Measurements from ENCODE around the gene RPS29.
"Not testable (repeated sequence)": the region's sequence is repeated elsewhere in the genome, so short reads cannot be mapped to it uniquely, and the experiment has no call there.

The RPS29 gene

DNA sequence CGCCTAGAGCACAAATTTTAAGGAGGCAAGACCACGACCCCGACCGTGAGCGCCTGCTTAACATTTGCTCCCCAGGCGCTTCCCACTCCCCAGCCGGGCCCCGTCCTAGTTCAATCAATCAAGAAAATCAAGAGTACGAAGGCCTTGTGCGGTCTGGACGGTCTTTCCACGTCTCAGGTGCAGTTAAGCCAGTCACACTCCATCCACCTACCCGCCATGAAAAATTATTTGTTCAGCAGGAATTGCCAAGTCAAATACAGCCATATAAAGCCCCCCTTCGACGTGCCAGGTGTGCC lies 12.0 kb upstream of the RPS29 start:
- no peak for DNase-seq

- no peak for DNase-seq
These were observed 8.3 kb upstream of the RPS29 start for GRCh38 chr14:49594347-49595091.

DNA sequence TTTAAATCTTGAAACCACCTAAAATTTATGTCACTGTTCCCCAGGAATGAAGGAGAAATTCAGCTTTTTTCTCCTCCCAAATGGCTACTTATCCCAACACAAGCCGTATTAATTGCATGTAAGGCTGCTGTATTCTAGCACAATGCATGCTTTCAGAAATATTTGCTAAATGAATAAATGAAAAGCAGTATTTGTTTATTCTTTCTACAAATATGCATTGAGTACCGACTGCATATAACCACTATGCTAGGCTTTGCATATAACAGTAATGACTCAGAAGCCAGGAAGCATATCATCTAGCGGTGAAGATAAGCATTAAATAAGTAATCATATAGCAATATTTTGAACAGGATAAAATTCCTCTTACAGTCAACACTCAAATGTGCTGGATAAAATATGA lies 6.8 kb upstream of the RPS29 start:
- no peak for DNase-seq

- no peak for DNase-seq
These were observed 3.2 kb upstream of the RPS29 start for GRCh38 chr14:49589387-49589786.

DNA sequence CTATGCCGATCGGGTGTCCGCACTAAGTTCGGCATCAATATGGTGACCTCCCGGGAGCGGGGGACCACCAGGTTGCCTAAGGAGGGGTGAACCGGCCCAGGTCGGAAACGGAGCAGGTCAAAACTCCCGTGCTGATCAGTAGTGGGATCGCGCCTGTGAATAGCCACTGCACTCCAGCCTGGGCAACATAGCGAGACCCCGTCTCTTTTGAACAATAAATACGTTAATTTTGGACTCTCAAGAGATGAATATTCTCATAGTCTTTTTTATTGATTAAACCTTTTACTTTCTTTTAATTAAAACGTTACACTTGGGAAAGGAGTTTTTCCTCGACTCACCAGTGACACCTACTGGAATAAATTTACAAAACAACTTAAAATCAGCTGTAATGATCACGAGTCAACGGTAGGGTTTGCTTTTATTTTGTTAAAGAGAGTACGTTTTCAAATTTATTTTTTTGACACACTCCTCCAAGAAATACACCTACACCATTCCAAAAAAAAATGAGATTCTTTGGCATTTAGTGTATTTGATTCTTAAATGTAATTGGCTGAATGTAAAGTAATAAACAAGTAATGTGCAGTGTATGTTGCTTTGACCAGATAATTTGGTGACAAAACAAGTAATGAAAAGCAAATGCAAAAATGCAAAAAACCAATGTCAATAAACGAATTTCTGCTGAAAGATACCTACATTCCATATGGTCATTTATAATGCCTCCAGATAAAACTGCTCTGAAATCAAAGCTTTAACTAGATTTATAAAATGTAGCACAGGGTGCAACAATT lies 687 bp upstream of the RPS29 start:
- DNase-seq = no peak

DNA sequence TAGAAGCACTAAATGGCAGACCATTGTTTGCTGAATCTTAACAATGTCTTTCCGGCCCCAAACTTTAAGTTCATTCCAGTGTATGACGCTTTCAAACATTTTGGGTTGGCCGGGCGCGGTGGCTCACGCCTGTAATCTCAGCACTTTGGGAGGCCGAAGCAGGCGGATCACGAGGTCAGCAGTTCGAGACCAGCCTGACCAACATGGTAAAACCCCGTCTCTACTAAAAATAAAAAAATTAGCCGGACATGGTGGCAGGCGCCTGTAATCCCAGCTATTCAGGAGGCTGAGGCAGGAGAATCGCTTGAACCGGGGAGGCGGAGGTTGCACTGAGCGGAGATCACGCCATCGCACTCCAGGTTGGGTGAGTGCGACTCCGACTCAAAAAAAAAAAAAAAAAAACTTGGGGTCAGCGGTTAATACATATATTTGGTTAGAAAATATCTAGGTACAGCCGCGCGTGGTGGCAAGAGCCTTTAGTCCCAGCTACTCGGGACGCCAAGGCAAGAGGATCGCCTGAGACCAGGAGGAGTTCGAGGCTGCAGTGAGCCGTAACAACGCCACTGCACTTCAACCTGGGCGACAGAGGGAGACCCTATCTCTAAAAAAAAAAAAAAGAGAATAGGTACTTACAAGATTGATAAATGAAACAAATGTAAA lies 1.1 kb downstream of the RPS29 start:
- DNase-seq = not testable (repeated sequence)

DNA sequence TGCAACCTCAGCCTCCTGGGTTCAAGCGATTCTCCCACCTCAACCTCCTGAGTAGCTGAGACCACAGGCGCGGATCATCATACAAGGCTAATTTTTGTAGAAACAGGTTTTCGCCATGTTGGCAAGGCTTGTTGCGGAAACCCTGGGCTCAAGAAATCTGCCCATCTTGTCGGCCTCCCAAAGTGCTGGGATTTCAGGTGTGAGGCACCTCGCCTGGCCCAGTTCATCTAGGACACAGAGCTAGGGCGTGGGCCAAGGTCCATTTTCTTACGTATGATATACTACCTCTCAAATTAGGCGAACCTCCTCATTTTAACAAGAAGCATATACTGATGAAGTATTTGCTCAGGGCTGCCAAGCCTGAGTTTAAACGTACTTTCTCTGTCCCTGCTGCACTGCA lies 2.1 kb downstream of the RPS29 start:
- DNase-seq = no peak

GRCh38 chr14:49583629-49584028 lies 2.6 kb downstream of the RPS29 start:
- no peak for DNase-seq

GRCh38 chr14:49582113-49582977 lies 3.8 kb downstream of the RPS29 start:
- DNase-seq = no peak

GRCh38 chr14:49581209-49582112 lies 4.7 kb downstream of the RPS29 start:
- no peak for DNase-seq

DNA sequence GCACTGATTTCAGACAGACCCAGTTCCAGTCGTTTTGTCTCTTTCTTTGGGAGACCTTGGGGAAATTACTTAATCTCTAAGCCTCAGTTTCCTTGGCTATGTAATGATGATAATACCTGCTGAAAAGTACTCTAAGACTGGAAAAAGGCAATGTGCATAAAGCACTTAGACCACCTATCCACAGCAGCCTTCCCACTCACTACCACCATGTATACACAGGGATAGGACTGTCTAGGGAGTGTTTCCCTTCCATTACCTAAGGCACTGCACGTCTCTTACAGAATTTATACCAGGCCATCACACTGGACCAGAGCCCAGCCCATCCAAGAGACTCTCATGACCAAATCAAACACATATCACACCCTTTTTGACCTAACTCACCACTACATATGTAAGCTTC lies 6.3 kb downstream of the RPS29 start:
- no peak for DNase-seq

GRCh38 chr14:49578141-49578540 lies 8.0 kb downstream of the RPS29 start:
- DNase-seq = no peak

- no peak for DNase-seq
These were observed 12.1 kb downstream of the RPS29 start for GRCh38 chr14:49574038-49574437.

- DNase-seq = no peak
These were observed 16.9 kb downstream of the RPS29 start for GRCh38 chr14:49569281-49569680.

DNA sequence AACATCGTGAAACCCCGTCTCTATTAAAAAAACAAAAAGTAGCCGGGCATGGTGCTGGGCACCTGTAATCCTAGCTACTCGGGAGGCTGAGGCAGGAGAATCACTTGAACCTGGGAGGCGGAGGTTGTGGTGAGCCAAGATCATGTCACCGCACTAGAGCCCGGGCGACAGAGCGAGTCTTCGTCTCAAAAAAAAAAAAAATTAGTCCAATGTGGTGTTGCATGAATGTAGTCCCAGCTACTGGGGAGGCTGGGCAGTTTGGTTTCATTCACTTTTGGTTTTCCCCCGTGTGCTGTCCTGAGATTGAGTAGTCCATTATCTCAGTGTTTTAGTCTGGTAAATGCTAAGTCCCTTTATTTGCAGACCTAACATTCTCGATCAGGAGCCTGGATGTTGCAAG lies 19.5 kb downstream of the RPS29 start:
- no peak for DNase-seq

DNA sequence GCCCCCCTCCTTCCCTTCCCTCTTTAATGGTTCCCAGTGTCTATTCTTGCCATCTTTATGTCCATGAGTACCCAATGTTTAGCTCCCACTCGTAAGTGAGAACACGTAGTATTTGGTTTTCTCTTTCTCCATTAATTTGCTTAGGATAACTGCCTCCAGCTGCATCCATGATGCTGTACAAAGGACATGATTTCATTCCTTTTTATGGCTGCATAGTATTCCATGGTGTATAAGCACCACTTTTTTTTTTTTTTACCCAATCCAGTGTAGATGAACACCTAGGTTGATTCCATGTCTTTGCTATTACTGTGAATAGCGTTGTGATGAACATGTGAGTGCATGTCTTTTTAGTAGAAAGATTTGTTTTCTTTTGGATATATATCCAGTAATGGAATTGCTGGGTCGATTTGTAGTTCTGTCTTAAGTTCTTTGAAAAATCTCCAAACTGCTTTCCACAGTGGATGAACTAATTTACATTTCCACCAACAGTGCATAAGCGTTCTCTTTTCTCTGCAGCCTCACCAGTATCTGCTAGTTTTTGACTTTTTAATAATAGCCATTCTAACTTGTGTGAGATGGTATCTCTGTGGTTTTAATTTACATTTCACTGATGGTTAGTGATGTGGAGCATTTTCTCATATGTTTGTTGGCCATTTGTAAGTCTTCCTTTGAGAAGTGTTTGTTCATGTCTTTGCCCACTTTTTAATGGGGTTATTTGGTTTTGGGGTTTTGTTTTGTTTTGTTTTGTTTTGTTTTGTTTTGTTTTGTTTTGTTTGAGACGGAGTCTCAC lies 26.0 kb downstream of the RPS29 start:
- no peak for DNase-seq

GRCh38 chr14:49553892-49554291 lies 32.3 kb downstream of the RPS29 start:
- DNase-seq = no peak

DNA sequence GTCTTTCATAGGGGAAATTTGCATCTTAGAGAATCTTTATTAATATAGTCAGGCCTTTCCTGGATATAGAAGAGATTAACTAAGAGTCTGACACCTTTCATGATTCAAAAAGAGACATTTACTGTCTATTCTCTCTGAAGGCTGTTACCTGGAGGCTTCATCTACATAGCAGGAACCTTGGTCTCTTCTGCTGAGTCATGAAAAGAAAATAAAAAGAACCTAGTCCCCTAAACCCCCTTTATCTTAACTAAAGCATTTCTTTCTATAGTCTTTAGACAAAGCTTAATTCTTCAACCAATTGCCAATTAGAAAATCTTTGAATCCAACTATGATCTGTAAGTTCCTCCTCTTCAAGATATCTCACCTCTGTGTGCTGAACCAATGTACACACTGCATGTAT lies 33.1 kb downstream of the RPS29 start:
- DNase-seq = no peak

DNA sequence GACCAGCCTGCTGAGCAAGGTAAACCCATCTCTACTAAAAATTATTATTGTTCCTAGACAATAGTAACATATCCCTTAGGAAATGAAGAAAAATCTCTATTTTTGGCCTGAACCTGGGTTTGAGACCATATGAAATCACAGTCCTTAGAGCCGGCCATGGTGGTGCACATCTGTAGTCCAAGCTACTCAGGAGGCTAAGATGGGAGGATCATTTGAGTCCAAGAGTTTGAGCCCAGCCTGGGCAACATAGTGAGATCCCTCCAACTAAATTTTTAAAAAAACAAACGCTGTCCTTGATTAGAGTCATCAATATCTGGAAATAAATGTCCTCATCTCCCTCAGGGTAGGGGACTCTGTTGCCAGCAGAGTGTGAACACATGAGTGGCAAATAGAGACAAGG lies 34.6 kb downstream of the RPS29 start:
- no peak for DNase-seq

DNA sequence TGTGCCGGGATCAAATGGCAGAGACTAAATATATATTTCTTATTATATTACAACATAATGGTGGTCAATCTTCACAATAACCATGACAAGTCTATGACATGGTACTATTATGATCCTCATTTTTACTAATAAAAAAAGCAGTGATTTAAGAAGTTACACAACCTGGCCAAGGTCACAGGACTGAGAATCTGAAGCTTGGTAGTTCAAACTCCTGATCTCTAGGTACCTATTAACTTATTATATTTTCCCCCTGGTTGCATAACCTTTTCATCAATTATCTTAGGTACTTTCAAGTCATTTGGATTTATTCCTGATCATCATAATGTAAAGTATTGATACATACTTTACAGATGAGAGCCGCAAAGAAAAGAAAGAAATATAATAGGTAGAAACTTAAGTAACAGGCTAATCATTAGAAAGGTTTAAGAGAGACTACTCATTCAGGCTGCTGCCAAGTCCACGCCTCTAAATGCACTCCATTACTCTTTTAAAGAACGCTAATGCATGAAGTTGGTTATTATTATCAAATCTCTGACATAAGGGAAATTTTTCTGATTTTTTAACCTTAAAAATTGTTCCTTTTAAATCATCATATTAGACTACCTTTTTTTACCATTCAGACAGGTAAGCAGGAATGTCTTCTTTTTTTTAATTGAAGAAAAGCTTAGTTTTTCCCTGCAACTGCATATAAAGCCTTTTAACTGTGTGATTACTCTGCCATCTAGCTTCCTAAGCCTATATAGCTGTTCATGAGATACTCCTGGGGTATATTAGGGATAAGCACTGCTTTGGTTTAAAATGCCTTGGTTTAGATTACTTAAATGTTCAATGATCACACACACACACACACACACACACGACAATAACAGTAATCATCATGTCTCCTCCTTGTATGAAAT lies 35.6 kb downstream of the RPS29 start:
- DNase-seq = no peak

All from T1000 (cell line).